Uterus (tissue), 2 donors: Measurements from ENCODE around the gene CABP7.

ENCODE experiments used
- CTCF ChIP-seq, 4 experiments: fragments of 200-600 bp in 2 of 4; fragments of 450-650 bp in 2 of 4; sonication (generic) in 2 of 4; IDR thresholded peaks; one replicate each; pipeline ENCODE4 v1.5.1; 2016 to 2019; ENCODE audit warnings: antibody characterized with exemption in 4 of 4, mild to moderate bottlenecking in 2 of 4, moderate library complexity in 1 of 4
- POLR2A ChIP-seq, 2 donors: fragments of 450-650 bp; IDR thresholded peaks; one replicate each; pipeline ENCODE4 v1.6.1; 2016; ENCODE audit warnings: antibody characterized with exemption in 2 of 2, mild to moderate bottlenecking in 1 of 2, moderate library complexity in 1 of 2

GRCh38 chr22:29703569-29704195 lies 16.1 kb upstream of the CABP7 start:
- no peak for TF ChIP-seq CTCF (IDR thresholded peaks at IDR 0.05)
- TF ChIP-seq POLR2A (IDR thresholded peaks at IDR 0.05): no peak
